CD4-positive, alpha-beta T cell treated with Interleukin-15 for 4 hours (primary cell): Measurements from ENCODE around the gene PIK3R5.
A peak's percentile ranks its signal among the peaks of the same experiment; 100 is the strongest.

Experiments used
- DNase-seq: peaks from one replicate; pipeline ENCODE4 v3.0.0-alpha.2; 2020; ENCODE audit warnings: low spot score

Gene PIK3R5

DNA sequence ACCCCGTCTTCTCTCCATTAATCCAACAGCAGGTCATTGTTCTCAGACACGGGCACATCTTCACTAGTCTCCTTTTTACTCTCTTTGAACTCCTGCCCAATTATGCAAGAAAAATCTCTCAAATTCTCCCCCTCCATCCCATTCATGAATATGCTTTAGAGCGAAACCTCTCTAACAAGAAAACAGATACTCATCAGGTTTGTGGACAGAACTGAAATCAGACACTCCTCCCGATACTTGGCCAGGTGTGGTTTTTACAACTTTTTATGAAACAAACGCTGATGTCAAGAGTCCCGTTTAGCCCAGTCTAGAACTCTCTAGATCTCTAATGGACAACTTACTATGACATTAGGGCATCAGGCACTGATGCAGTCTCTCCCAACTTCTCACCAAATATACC, 40.9 kb downstream of the PIK3R5 start:
- DNase-seq: no peak

DNA sequence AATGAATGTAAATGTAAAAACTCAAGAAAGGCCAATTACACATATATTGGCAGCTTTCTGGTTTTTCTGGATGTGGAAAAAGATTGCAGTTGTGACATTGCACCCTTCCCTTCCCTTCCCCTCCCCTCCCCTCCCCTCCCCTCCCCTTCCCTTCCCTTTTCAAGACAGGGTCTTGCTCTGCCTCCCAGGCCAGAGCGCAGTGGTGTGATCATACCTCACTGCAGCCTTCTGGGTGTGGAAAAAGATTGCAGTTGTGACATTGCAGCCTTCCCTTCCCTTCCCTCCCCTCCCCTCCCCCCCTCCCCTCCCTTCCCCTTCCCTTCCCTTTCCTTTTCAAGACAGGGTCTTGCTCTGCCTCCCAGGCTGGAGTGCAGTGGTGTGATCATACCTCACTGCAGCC, 41.7 kb downstream of the PIK3R5 start:
- no peak for DNase-seq

DNA sequence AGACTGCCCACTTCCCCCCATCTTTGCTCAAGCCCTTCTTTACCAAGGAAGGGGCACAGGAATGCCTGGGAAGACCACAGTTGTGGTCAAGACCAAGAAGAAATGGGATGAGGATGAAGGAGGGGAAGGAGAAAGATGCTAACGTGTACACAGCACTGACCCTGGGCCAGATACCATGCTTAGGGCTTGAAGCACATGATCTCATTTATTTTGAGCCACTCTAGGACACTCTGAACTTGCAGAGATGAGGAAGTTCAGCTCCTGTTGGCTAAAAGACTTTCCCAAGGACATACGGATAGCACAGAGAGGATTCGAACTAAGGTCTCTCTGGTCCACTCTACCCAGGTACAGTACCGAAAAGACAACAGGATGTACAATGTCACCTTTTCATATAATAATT, 42.6 kb downstream of the PIK3R5 start:
- DNase-seq: no peak

DNA sequence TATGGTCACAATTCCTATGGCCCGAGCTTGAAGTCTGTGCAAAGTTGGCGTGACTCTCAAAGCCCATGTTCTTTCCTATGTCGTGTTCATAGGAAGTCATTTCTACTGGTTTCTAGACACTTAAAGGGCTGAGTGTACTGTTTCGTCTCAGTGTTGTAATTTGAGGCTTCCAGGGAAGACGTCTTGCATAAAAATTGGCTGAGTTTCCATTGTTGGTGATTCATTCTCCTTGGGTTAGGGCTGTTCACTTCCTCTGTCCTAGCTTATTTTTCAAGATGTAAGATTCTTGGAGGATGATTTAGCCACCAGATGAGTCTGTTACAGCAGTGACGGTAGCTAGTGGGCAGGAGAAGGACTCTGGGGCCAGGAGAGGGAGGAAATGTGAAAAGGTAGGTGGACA, 43.1 kb downstream of the PIK3R5 start:
- no peak for DNase-seq

DNA sequence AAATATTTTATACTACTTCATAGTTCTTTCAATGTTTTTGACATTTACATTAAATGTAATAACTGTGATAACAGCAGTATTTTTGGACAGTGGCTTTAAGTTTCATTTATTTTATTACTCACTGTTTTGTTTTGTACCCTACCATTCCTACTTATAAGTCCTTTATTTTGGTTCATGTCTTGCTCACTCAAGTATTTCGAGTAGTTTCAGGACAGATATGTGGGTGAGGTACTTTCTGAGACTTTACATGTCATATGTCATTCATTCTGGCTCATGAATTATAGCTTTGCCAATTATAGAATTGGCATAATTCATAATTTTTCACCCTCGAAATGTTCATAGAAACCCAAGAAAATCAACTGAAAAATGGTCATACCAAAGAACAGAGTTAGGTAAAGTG, 44.4 kb downstream of the PIK3R5 start:
- DNase-seq: no peak

DNA sequence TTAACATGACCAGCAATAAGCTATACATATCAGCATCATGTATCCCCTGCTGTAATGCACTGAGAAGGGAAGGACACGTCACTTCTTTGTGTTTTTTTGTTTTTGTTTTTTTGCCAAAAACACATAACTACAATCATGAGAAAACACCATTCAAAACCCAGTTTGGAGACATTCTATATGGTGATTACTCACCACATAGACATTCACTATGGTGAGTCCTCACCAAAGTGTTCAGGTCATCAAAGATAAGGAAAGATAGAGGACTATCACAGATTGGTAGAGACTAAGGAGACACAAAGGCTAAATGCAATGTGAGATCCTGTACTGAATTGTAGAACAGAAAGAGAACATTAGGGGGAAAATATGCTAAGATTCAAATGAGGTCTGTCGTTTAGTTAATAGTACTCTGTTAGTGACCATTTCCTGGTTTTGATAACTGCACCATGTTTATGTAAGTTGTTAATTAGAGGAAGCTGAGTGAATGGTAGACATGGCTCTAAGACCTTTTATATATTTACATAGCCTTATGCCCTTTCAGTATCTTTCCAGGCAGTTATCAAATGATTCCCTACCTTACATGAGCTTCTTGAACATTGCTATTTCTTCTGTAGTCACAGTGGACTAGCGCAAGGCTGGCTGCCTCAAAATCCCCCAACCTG, 46.6 kb downstream of the PIK3R5 start:
- DNase-seq: no peak

DNA sequence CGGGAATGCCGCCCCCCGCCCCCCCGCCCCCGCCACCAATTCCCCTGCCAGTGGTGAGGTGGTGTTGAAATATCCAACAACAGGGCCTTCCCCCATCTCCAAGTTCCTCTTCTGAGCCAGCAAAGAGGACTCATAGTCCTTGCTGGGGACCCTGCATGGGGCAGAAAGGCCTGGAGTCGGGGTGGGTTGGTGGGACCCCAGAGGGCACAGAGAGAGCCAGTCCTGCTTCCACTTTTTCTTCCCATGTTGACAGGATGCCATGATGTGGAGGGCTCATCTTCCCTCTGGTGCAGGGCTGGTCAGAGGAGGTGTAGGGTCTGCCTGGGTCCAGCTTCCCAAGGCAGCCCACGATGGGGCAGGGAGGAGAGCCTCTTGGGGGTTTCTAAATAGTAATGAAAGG, 49.0 kb downstream of the PIK3R5 start:
- DNase-seq: no peak

DNA sequence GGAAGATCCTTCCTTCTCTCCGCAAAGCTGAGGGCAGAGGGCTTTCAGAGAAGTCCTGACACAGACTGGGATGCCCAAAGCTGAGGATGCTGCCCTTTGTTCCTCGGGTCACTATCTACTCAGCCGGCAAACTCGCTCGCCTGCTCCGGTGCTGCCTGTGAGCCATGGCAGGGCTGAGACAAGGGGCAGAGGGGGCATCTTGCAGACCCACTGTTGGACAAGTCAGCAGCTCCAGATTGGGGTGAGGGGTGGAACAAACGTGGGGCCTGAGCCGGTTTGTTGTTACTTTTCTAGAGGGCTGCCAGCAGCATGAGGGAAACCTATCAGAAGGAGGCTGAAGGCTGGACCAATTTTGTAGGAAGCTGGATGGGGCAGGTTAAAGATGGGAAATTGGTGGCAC, 51.0 kb downstream of the PIK3R5 start:
- no peak for DNase-seq

DNA sequence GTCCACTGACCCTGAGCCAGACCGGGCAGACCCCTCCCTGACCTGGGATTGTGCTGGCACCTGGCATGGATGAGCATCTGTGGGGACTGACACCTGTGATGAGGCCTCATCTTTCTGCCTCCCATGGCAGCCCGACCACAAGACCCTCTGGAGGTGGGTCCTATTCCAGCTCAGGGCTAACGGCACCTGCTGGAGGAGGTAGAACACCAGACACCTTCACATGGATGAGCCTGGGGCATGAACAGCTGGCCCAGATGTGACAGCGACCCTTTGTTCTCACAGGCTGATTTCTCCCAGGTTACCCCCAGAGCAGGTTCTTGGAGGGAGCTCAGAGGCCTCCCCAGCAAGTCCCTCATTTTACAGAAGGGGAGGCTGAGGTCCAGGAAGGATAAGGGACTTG, 51.6 kb downstream of the PIK3R5 start:
- no peak for DNase-seq

DNA sequence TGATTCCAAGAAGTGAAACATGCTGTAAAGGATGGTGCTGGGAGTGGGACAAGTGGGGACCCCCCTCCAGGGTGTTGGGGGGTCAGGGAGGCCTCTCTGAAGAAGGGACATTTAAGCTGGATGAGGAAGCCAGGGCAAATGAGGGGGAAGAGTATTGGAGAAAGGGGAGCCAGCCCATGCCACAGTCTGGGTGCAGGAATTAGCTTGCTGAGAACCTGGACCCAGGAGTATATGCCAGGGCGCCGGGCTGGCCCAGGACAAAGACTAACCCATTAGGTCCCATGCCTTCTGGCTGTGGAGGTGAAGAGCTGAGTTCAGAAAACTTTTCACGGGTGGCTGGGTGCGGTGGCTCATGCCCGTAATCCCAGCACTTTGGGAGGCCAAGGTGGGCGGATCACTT, 52.4 kb downstream of the PIK3R5 start:
- no peak for DNase-seq

DNA sequence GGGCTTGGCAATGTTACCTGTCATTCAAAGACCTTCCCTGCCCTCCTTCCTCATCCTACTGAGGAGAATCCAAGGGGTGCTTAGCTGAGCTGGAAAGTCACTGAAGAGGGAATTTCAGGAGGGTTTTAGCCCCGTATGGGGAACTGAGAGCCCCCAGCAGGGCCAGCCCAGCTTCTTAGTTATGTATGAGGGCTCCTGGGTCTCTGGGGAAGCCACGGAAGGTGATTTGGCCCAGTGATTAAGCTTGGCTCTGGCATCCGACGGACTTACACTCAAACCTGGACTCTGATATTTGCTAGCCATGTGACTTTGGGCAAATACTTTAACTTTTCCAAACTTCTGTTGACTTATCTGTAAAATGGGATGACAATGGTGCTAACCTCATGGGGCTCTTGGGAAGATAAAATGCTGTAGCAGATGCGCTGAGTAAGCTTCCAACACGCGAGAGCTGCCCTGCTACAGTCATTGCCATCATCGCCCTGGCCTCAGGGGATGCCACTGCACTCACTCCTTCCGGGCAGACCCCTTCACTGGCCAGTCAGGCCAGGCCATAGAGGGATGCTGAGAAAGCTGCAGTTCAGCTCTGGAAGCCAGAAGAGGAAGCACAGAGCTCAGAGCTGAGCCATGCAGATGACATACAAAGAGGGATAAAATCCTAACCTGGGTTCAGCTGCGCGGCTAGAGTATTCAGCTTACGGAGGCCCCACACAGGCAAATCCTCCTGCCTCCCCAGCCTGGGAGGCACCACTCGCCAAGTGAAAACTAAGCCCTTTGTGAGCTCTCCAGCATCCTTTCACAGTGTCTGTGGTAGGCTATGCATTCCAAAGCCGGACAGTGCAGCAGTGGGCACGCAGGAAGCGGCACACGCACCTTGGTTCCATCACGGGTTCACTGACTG, 53.2 kb downstream of the PIK3R5 start:
- no peak for DNase-seq

DNA sequence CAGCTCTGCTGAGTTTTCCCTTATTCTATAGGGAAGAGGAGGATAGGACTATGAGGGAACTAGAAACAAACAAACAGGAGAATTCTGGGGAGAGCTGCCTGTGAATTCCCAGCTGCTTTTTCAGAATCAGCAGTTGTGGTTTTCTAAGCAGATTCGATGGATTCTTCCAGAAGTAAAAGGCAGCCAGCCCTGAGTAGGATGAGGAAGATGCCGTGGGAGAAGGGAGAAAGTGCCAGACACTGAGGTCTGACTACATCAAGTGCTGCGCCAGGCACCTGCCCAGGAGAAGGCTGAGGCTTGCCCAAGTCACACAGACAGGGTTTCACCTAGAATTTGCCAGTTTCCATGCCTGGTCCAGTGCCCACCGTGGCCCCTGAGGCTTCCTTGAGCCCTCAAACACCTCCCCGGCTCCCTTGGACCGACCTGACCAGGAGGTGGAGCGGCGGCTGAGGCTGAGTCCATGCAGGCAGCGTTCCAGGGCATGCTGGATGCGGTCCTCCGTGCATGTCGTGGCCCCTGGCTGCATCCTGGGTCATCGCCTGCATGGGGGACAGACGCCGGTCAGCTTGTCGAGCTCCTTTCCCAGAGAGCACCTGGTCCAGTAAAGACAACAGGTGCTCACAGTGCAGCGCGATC, 54.4 kb downstream of the PIK3R5 start:
- no peak for DNase-seq

DNA sequence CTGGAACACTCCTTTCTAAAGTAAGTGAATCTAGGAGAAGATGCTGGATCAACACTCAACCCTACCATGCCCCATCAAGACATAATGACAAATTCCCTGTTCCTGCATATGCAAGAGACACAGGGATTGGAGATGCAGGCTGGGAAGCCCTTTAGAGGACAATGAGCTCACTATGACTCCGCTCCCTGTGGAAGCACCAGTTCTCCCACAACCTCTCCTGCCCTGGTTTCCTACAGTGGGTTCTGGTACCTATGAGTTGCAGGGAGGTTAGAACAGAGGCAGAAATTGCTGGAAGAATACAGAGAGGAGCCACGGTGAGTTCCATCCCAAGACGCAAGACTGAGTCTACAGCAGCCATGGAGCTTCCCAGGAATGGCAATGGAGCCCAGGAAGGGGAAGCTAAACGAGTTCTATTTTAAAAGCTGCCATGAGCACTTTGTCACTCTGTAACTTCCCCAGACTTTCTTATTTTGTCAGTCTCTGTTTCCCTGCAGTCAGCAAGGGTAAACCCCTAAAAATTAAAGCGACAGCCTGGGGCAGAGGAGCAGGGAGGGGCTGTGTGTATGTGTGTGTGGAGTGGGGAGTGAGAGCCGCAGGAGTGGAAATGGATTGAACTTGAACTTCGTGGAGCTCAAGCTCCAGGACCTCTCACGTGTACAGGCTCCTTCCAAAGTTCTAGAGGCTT, 55.8 kb downstream of the PIK3R5 start:
- no peak for DNase-seq

DNA sequence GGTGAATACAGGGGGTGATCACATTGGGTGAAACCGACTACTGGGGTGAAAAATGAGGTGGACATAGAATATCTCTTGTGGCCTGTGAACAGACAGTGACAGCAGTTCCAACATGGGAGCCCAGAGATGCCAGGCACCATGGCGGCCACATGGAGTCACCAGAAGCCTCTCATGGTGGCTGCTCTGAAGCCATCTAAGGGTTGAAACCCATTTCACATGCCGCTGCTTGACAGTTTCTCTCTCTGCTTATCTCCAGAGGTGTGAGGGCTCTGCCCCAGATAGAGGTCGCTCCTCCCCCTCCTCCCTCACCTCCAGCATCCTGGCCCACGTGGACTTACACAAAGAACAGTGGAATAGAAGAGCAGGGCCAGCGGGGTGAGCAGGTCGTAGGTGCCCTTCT, 60.2 kb downstream of the PIK3R5 start:
- DNase-seq: no peak

DNA sequence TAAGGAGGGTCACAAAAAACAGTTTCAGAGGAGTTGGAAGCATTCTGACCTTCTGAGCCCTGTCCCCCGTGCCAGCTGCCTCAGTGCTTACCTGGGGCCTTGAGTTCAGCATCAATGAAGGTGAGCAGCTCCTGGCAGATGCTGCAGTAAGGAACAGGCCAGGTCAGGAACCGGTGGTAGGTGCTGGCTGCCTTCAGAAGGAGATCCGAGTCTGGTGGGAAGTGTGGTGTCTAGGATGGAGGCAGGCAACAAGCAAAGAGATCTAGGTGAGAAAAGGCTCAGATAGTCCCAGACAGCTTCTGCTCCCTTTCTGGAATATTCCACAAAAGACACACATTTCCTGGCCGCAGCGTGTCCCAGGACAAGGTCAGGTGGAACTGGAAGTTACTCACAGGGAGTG, 60.8 kb downstream of the PIK3R5 start:
- no peak for DNase-seq

DNA sequence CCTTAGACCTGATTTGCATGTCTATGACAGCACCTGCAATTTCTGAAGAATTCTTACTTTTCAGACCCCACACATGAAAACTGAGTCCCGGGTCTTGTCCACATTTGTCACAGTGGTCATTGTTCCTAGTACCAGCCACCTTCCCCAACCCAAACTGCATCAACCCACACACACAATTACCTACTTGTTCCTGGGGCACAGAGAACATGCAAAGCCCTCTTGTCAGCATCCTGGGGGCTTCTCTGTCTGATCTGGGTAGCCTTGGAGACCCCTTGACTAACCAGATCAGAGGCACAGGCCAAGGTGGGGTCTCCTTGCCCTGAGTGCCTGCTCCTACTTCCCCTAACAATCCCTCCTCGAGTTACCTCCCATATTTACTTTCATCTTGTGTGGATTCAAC, 61.3 kb downstream of the PIK3R5 start:
- DNase-seq: no peak

DNA sequence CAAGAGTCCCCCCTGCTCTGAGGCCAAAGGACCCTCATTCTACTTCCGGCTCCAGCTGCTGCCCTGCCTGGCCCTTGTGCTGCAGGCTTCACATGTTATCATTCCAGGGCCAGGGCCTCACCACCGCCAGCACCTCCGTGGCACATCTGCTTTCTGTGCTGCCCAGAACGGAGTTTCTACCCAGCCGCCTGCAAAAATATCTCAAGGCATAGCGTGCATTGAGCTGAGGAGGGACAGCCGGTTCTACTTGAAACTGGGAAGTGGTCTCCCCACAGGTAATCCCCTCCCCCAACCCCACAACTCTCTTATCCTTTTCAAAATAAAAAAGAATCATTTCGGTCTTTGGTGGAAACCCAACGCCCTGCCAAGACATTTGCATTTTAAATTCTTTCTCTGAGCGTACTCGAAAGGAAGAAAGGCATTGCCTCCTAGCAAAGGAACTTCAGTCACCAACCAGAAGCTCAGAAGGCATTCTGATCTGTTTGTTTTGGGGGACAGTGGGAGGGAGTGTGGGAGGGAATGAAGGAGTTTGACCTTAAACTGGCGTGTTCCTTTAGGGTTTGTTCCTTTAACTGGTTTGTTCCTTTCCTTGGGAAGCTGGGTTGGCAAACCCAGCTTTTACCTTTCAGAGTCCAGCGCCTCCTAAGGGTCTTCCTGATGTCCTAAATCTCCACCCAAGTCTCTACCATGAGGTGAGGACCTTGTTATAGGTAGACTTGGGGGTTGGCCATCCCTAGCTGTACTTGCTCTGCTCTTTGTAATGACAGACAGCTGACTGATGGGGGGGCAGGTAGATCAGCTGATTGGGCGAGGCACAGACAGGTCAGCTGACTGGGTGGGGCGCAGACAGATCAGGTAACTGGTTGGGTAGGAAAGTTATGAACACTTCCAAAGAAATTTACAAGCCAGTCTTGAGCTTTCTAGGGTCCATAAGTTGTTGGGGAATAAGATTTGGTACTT, 64.6 kb downstream of the PIK3R5 start:
- DNase-seq: peak; percentile 27

DNA sequence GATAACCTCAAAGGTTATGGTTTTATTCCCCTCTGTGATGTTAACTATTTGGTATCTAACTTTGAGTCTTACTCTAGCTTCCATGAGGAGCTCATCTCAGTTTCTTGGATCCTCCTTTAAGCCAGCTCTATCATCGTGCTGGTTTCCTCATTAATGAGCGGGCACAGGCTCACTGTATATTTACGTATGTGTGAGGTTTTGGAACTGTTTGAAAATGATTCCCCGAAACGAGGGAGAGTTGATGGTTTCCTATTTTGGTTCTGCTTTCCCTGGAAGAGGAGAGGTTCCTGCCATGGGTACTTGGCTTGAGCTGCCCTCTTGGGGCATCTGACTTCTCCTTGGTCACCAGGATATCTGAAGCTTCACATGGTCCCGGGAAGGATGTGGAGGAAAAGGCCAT, 65.3 kb downstream of the PIK3R5 start:
- DNase-seq: no peak

DNA sequence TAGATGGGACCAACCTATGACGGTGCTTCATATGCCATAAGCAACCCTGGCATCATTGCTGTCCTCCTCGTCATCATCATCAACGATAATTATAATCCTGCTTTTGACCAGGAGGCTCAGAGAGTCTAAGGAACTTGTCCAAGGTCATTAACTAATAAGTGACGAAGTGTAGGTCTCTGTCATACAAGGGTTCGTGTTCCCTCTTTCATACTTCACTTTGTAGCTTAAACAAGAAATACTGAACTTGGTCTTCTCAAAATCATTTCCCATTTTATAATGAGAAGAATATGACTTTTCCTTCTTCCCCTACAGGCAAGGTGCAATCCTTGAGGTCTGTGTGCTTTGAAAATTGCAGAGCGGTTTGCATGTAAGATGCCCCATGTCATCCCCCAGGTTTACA, 66.9 kb downstream of the PIK3R5 start:
- DNase-seq: no peak

DNA sequence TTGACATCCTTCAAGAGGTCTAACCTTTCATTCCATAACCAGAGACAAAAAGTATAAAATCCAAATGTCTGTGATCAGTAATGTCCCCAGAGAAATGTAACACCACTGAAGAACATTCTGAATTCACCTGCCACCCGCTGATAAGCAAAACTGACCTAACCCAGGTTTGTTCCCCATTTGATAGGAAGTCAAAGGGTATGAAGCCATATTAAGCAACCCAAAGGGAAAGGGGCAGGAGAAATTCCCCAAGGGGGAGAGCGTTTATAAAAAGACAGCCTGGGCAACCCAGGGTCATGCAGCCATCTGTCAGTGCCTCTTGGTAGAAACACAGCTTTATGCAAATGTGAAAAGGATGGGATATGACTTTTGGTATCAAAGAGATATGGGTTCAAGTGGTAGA, 67.4 kb downstream of the PIK3R5 start:
- DNase-seq: no peak
